NCI-H82 (cell line): ENCODE data around the gene FAM98C.
A peak's percentile ranks its signal among the peaks of the same experiment; 100 is the strongest.
"Not testable (repeated sequence)": the region's sequence is repeated elsewhere in the genome, so short reads cannot be mapped to it uniquely, and the experiment has no call there.

Experiments
- DNase-seq: peaks from one replicate; lab custom pipeline; 2025; lab: John Stamatoyannopoulos, UW

FAM98C gene

GRCh38 chr19:38402967-38403674 lies at the start of gene FAM98C:
TSS of gene FAM98C (plus strand) at chr19:38403093. CDS start at chr19:38403154, 61 bp downstream.
- peak; percentile 99 for DNase-seq

GRCh38 chr19:38355728-38356725 lies 46.9 kb upstream of the FAM98C start:
- DNase-seq = no peak

- no peak for DNase-seq
These were observed 44.8 kb upstream of the FAM98C start for GRCh38 chr19:38358071-38358470.

GRCh38 chr19:38359242-38360021 lies 43.5 kb upstream of the FAM98C start:
- no peak for DNase-seq

- DNase-seq = peak; percentile 38
These were observed 42.5 kb upstream of the FAM98C start for GRCh38 chr19:38360351-38360750.

GRCh38 chr19:38360839-38361631 lies 41.9 kb upstream of the FAM98C start:
- DNase-seq = no peak

- DNase-seq = peak; percentile 96
These were observed 41.2 kb upstream of the FAM98C start for GRCh38 chr19:38361633-38362075.

- DNase-seq = peak; percentile 92
These were observed 40.6 kb upstream of the FAM98C start for GRCh38 chr19:38362076-38362945.

GRCh38 chr19:38362946-38363688 lies 39.8 kb upstream of the FAM98C start:
- not testable (repeated sequence) for DNase-seq

GRCh38 chr19:38367041-38367440 lies 35.9 kb upstream of the FAM98C start:
- no peak for DNase-seq

GRCh38 chr19:38369584-38369983 lies 33.3 kb upstream of the FAM98C start:
- no peak for DNase-seq

GRCh38 chr19:38370299-38370698 lies 32.6 kb upstream of the FAM98C start:
- DNase-seq = peak; percentile 29

GRCh38 chr19:38371081-38371480 lies 31.8 kb upstream of the FAM98C start:
- DNase-seq = no peak

GRCh38 chr19:38373907-38374331 lies 29.0 kb upstream of the FAM98C start:
- no peak for DNase-seq

GRCh38 chr19:38374332-38375097 lies 28.4 kb upstream of the FAM98C start, which contains the start of gene PSMD8:
TSS of gene PSMD8 (plus strand) at chr19:38374571. CDS start at chr19:38374602, 31 bp downstream.
- peak; percentile 100 for DNase-seq

GRCh38 chr19:38375098-38375493 lies 27.8 kb upstream of the FAM98C start:
- DNase-seq = peak; percentile 55

- no peak for DNase-seq
These were observed 27.1 kb upstream of the FAM98C start for GRCh38 chr19:38375748-38376147.

- no peak for DNase-seq
These were observed 26.3 kb upstream of the FAM98C start for GRCh38 chr19:38376576-38376975.
